Astrocyte of the cerebellum (primary cell): ENCODE results near the gene SHISA9.

ENCODE experiments used
- DNase-seq: peaks from one replicate; pipeline ENCODE4 v3.0.0-alpha.2; 2011; ENCODE audit warnings: low read depth
- H3K4me3 ChIP-seq: 2 replicates; pipeline ENCODE4 v1.5.1; 2011; ENCODE audit warnings: mild to moderate bottlenecking, low read depth, low read length, moderate library complexity
- in situ Hi-C: cut with HindIII; loops from 2 replicates; pipeline ENCODE4 v1.10.0; 2017; ENCODE audit warnings: low sequenced_read_pairs
- TF ChIP-seq, protein P1 (sequence below): IDR thresholded peaks from 2 replicates; pipeline ENCODE4 v1.5.1; 2012; ENCODE audit warnings: low read length, low read depth, moderate library complexity, mild to moderate bottlenecking; ENCODE audit errors: missing control alignments

The SHISA9 gene

DNA sequence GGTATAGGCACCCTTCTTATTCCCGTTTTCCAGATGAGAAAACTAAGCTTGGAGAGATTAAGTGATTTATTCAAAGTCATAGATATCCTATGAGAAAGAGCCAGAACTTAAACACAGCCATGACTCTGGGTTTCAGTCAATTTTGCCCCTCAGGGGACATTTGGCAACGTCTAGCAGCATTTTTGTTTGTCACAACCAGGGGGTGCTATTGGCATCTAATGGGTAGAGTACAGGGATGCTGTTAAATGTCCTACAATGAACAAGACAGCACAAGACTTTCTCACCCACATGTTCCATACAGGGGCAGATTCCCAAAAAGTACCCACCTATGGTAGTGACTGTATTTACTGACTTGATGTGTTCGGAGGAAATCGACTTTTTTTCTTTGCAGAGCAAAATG, 4.8 kb upstream of the SHISA9 start:
- peak; percentile 23 for DNase-seq
- TF ChIP-seq, protein P1, sequence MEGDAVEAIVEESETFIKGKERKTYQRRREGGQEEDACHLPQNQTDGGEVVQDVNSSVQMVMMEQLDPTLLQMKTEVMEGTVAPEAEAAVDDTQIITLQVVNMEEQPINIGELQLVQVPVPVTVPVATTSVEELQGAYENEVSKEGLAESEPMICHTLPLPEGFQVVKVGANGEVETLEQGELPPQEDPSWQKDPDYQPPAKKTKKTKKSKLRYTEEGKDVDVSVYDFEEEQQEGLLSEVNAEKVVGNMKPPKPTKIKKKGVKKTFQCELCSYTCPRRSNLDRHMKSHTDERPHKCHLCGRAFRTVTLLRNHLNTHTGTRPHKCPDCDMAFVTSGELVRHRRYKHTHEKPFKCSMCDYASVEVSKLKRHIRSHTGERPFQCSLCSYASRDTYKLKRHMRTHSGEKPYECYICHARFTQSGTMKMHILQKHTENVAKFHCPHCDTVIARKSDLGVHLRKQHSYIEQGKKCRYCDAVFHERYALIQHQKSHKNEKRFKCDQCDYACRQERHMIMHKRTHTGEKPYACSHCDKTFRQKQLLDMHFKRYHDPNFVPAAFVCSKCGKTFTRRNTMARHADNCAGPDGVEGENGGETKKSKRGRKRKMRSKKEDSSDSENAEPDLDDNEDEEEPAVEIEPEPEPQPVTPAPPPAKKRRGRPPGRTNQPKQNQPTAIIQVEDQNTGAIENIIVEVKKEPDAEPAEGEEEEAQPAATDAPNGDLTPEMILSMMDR, result peak; percentile 56
- H3K4me3 ChIP-seq, result no peak overlapping the region
- in situ Hi-C loops, result no loop called here

DNA sequence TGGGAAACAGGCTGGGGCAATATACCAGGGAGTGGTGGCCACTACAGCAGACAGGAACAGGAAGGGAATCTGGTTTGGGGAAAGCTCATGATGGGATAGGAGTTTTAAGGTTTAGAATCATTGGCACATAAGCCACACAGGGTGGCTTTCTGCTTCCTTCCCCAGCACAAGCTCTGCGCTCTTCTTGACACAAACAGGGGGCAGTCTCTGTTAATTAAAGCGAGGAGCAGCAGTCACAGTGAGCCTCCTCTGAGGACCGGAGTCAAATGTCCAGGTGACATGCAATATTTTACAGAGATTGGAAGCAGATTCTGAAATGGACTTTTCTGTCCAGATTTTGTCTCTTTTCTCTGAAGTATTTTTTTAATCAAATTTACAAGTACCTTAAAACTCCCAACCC, 2.8 kb upstream of the SHISA9 start:
- no peak for DNase-seq
- TF ChIP-seq, protein P1, result no peak
- in situ Hi-C loops, result no loop called here
- H3K4me3 ChIP-seq, result no peak overlapping the region

DNA sequence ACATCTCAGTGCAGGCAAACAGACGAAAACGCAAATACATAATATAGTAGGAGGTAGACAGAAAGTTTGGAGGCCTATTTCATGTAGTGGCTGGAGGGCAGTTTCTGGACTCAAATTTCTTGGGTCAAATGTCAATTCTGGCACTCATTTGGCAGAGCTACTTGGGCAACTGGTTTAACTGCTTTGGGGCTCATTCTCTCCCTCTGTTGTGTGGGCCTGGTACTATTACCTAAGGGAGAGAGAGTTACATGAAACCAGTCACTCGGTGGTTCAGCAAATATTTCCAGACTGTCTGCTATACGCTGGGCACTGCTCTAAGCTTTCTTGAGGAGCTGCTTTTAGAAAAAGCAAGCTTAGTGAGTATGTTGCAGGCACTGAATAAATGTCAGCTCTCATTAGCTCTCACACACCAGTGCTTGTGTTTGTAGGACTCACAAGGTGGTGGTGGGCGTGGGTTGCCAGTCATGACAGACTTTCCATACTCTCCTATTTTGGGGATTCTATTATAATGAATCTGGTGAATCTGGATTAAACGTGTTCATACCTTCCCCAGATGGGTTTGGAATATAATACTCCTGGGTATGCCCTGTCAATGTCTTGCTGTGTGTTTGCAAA, 1.8 kb upstream of the SHISA9 start:
- TF ChIP-seq, protein P1, result no peak
- H3K4me3 ChIP-seq, result no peak overlapping the region
- in situ Hi-C loops, result no loop called here
- no peak for DNase-seq

DNA sequence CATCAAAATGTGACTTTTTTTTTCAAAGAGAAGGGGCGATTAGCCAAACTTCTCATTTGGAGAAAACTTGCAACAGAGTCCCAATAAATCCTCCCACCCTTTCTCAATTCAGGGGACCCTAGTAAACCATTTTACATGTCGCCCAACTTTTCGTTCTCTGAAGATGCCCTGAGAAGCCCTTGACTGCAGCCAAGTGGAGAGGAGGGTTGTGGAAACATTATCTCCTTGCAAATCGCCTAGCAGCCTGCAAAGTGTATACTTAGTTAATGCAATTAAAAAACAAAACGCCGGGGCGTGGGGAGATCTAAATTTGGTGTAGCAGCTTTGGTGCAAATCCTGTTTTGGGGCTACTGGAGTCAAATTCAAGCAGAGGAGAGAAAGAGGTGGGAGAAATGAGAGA, 1.2 kb upstream of the SHISA9 start:
- TF ChIP-seq, protein P1, result no peak
- in situ Hi-C loops, result no loop called here
- H3K4me3 ChIP-seq, result no peak overlapping the region
- DNase-seq, result no peak

DNA sequence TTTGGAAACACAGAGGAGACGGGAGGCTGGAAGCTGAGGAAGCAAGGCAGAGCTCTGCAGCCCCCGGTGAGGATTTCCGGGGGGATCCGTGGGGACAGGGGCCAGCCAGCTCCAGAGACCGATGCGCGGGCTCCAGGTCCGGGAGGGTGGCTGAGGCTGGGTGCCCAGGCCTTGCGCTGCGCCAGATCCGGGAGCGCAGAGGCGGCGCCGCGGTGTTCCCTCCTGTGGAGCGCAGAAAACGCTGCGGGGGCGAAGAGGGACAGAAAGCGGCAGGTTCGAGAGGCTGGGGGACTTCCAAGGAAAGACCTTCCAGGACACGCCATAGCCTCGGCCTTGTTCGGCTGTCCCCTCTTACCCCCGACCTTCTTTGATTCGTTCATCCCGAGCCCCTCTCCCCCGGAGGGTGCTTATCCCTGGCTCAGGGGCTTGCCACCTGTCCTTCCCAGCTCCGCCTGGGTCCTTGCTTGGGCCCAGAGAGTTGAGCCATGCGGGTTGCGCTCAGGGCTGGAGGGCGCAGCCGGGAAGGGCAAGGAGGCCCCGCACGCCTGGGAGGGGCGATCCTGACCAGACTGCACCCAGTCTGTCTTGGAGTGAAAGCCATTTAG, 697 bp upstream of the SHISA9 start:
- no peak for DNase-seq
- TF ChIP-seq, protein P1, result no peak
- in situ Hi-C loops, result no loop called here
- no peak overlapping the region for H3K4me3 ChIP-seq

DNA sequence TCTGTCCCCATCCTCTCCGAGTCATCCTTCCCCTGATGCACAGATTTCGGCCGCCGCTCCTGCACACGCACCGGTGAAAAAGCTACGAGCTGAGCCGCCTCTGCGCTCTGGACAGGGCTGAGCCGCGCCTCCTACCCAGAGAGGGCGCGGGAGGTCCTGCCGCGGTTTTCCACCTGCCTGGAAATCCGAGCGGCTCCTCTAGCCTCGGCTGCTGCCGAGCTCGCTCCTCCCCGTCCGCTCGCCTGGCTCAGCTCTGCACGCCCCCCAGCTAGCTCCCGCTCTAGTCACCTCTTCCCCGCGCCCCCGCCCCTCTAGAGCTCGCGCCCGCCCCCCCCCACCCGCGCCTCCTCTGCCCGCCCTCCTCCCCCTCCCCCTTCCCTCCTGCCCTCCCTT, 198 bp upstream of the SHISA9 start:
- no peak for DNase-seq

More for the DNA sequence above, 198 bp upstream of the SHISA9 start:
- in situ Hi-C loops, result no loop called here
- H3K4me3 ChIP-seq, result no peak overlapping the region
- TF ChIP-seq, protein P1, result no peak
